Gastroesophageal sphincter (tissue), 3 donors: ENCODE measurements around the gene RAP1GAP.

Experiments used
- EP300 ChIP-seq: sonication (generic); formaldehyde crosslinking; IDR thresholded peaks from one replicate; pipeline ENCODE4 v1.6.1; 2017; ENCODE audit warnings: antibody characterized with exemption, mild to moderate bottlenecking
- POLR2A ChIP-seq, 2 donors: fragments of 450-650 bp; IDR thresholded peaks; one replicate each; pipeline ENCODE4 v1.6.1; 2017; ENCODE audit warnings: antibody characterized with exemption in 2 of 2, mild to moderate bottlenecking in 2 of 2, moderate library complexity in 1 of 2
- POLR2AphosphoS5 ChIP-seq: sonication (generic); formaldehyde crosslinking; IDR thresholded peaks from one replicate; pipeline ENCODE4 v1.6.1; 2017; ENCODE audit warnings: antibody characterized with exemption
- TF ChIP-seq, protein P1 (sequence below), 4 experiments: fragments of 200-600 bp in 2 of 4; fragments of 450-650 bp in 2 of 4; sonication (generic) in 1 of 4; IDR thresholded peaks; one replicate each; pipeline ENCODE4 v1.5.1; 2017 to 2019; ENCODE audit warnings: antibody characterized with exemption in 4 of 4, mild to moderate bottlenecking in 2 of 4, moderate library complexity in 2 of 4

DNA sequence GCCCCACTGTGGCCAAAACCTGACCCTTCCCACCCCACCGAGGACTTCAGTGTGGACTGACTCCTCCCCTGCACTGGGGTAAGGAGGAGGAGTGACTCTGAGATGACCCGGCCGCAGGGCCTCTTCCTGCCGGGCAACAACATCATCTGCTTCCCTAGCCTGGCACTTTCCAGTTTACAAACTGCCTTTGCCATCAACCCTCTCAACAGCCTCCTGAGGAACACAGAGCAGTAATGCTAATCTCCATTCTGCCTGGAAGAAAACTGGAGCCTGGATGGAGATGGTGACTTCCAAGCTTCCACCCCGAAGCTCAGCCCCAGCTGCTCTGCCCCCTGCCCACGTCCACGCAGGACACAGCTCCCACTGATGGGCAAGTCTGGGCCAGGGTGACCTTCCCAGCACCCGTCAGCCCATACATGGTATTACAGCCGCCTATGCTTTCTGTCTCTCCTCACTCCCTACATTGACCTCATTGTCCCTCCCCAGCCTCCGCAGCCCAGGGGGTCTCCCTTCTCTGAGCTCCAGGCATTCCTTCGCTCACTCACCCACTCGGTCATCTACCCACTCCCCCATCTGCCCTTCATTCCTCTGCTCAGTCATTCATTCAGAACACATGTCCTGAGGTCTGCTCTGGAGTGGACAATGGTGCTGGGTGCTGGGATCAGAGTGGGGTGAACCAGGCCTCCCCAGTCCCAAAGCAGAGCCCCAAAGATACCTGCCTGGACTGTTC, 34.2 kb downstream of the RAP1GAP start:
- TF ChIP-seq POLR2AphosphoS5 (no peak), POLR2A (IDR thresholded peaks at IDR 0.05) (no peak), EP300 (no peak)
- TF ChIP-seq, protein P1, sequence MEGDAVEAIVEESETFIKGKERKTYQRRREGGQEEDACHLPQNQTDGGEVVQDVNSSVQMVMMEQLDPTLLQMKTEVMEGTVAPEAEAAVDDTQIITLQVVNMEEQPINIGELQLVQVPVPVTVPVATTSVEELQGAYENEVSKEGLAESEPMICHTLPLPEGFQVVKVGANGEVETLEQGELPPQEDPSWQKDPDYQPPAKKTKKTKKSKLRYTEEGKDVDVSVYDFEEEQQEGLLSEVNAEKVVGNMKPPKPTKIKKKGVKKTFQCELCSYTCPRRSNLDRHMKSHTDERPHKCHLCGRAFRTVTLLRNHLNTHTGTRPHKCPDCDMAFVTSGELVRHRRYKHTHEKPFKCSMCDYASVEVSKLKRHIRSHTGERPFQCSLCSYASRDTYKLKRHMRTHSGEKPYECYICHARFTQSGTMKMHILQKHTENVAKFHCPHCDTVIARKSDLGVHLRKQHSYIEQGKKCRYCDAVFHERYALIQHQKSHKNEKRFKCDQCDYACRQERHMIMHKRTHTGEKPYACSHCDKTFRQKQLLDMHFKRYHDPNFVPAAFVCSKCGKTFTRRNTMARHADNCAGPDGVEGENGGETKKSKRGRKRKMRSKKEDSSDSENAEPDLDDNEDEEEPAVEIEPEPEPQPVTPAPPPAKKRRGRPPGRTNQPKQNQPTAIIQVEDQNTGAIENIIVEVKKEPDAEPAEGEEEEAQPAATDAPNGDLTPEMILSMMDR (IDR thresholded peaks at IDR 0.05), result no peak
